BE2C (cell line): ENCODE results near the gene HAGHL.

Experiments
- DNase-seq: peaks from one replicate; pipeline ENCODE4 v3.0.0-alpha.2; 2020
- H3K27me3 ChIP-seq: fragments of 250-450 bp; sonication (Bioruptor Pico); 2 replicates; pipeline ENCODE4 v1.5.1; 2020; ENCODE audit warnings: mild to moderate bottlenecking
- H3K36me3 ChIP-seq: fragments of 250-450 bp; sonication (Bioruptor Pico); 2 replicates; pipeline ENCODE4 v1.5.1; 2020; ENCODE audit warnings: mild to moderate bottlenecking
- H3K4me1 ChIP-seq: fragments of 250-450 bp; sonication (Bioruptor Pico); 2 replicates; pipeline ENCODE4 v1.5.1; 2020
- H3K4me3 ChIP-seq: 2 replicates; pipeline ENCODE4 v1.5.1; 2011; ENCODE audit warnings: low read depth, low read length
- H3K9me3 ChIP-seq: fragments of 250-450 bp; sonication (Bioruptor Pico); 2 replicates; pipeline ENCODE4 v1.5.1; 2020
- TF ChIP-seq, protein P1 (sequence below): IDR thresholded peaks from 2 replicates; pipeline ENCODE4 v1.5.1; 2012; ENCODE audit warnings: mild to moderate bottlenecking, low read depth, low read length

Gene HAGHL

DNA sequence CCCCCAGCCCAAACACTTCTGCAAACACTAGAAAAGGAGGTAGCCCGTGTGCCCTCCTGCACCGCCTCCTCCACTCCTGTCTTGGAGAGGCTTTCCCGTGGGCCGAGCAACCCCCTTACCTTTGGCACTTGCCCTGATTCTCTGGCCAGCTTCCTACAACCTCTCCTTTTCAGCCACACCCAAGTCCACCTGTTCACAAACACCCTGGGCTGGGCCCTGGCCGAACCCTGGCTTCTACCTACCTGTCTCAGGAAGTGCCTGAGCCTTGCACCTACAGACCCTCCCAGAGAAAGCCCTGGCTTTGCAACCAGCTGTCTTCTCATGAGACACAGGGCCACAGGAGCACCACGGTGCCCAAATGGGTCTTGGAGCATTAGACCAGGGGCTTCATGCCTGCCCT, 8.0 kb upstream of the HAGHL start:
- DNase-seq: no peak
- H3K9me3 ChIP-seq: no peaks in the 10 kb centered on the region
- no peak overlapping the region for H3K4me3 ChIP-seq
- TF ChIP-seq, protein P1, sequence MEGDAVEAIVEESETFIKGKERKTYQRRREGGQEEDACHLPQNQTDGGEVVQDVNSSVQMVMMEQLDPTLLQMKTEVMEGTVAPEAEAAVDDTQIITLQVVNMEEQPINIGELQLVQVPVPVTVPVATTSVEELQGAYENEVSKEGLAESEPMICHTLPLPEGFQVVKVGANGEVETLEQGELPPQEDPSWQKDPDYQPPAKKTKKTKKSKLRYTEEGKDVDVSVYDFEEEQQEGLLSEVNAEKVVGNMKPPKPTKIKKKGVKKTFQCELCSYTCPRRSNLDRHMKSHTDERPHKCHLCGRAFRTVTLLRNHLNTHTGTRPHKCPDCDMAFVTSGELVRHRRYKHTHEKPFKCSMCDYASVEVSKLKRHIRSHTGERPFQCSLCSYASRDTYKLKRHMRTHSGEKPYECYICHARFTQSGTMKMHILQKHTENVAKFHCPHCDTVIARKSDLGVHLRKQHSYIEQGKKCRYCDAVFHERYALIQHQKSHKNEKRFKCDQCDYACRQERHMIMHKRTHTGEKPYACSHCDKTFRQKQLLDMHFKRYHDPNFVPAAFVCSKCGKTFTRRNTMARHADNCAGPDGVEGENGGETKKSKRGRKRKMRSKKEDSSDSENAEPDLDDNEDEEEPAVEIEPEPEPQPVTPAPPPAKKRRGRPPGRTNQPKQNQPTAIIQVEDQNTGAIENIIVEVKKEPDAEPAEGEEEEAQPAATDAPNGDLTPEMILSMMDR: no peak
- peaks cover 22% of the 10 kb centered on the region for H3K4me1 ChIP-seq
- H3K36me3 ChIP-seq: peaks cover 23% of the 10 kb centered on the region
- H3K27me3 ChIP-seq: no peaks in the 10 kb centered on the region

DNA sequence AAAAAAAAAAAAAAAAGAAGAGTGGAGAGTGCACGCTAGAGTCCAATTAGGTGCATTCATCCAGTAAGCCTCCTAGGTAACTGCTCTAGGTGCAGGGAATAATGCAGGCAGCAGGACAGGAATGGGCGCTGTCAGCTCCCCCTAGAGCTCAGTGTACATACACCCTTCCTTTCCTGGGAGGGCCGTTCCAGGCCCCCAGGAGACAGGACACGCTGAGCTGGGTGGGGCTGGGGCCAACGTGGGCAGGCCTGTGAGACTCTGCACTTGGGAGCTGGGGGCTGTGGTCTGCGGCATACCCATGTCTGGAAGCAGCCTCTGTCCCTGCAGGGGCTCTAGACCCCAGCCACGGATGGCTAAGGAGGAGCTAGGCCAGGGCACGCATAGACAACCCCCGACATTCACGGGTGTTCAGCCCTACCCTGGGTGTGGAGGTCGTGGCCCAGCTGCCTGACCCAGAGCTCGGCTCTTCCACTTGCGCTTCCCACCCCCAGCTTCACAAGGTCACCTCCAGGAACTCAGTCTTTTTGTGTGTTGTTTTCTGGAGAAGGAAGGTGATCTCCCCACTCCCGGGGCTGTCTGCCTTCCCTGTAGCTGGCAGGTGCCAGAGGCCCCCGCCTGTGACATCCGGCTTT, 7.0 kb upstream of the HAGHL start:
- Histone ChIP-seq H3K4me1 (peaks cover 17% of the 10 kb centered on the region), H3K4me3 (peak overlapping the region; percentile 79), H3K36me3 (peaks cover 23% of the 10 kb centered on the region), H3K27me3 (no peaks in the 10 kb centered on the region), H3K9me3 (no peaks in the 10 kb centered on the region)
- DNase-seq: peak; percentile 60
- TF ChIP-seq, protein P1: peak; percentile 45

DNA sequence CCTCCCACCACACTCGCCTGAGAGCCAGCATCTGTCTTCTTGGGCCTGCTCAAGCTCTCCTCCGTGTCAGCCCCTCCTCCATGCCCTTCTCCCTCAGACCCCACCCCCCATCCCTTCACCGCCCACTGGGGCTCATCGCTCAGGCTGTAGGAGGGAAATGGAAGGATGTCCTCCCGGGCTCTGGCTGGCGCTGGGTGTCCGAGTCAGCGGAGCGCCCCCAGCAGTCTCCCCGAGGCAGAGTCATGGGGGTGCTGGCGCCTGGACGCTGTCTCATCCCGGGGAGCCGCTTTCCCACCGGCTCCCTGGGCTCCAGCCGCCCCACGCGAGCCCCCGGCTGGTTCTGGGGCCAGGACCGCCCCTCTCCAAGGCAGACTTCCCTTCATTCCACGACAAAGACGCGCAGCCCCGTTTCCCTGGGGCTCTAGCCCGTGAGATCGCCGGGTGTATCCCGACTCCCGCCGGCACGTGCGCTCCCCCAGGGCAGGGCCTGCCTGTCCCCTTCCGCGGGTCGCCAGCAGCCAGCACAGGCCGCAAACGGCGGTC, 6.4 kb upstream of the HAGHL start:
- peaks cover 23% of the 10 kb centered on the region for H3K36me3 ChIP-seq
- peak; percentile 89 for DNase-seq
- H3K4me1 ChIP-seq: peaks cover 17% of the 10 kb centered on the region
- TF ChIP-seq, protein P1: 0 out of 2 replicates have a peak, but pooled peaks have one; percentile 7
- no peaks in the 10 kb centered on the region for H3K27me3 ChIP-seq
- H3K9me3 ChIP-seq: no peaks in the 10 kb centered on the region
- peak overlapping the region; percentile 79 for H3K4me3 ChIP-seq

DNA sequence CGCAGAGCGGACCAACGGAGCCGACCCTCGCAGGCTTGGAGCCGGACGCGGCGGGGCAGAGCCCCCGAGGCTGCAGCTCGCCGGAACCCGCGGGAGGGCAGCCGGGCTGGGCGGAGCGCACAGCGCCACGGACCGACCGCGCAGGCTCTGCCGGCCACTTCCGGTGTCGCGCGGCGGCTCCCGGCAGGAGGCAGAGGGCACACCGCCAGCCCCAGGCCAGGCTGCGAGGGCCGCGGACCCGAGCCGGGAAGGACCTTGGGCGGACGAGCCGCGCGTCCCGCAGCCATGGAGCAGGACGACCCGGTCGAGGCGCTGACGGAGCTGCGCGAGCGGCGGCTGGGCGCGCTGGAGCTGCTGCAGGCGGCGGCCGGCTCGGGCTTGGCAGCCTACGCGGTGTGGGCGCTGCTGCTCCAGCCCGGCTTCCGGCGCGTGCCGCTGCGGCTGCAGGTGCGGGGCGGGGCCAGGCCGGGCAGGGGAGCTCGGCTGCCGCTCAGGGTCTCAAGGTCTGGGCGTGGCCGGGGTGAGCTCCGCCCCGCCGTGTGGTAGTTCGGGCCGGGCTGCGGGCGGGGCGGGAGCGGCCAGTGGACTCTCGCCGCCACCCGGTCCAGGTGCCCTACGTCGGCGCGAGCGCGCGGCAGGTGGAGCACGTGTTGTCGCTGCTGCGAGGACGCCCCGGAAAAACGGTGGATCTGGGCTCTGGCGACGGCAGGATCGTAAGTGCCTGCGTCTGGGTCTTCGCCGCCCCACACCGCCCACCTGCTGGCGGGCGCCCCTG, 5.7 kb upstream of the HAGHL start, which contains the start of gene ANTKMT:
Gene ANTKMT (plus strand): TSS at position 157 of the 775 bp plus-strand sequence. CDS start 129 bp downstream, at position 286.
- Histone ChIP-seq H3K27me3 (no peaks in the 10 kb centered on the region), H3K4me3 (peak within 1 kb of the TSS; percentile 79), H3K4me1 (peaks cover 20% of the 10 kb centered on the region), H3K9me3 (no peaks in the 10 kb centered on the region), H3K36me3 (peaks cover 23% of the 10 kb centered on the region)
- DNase-seq: peak; percentile 93
- TF ChIP-seq, protein P1: no peak

DNA sequence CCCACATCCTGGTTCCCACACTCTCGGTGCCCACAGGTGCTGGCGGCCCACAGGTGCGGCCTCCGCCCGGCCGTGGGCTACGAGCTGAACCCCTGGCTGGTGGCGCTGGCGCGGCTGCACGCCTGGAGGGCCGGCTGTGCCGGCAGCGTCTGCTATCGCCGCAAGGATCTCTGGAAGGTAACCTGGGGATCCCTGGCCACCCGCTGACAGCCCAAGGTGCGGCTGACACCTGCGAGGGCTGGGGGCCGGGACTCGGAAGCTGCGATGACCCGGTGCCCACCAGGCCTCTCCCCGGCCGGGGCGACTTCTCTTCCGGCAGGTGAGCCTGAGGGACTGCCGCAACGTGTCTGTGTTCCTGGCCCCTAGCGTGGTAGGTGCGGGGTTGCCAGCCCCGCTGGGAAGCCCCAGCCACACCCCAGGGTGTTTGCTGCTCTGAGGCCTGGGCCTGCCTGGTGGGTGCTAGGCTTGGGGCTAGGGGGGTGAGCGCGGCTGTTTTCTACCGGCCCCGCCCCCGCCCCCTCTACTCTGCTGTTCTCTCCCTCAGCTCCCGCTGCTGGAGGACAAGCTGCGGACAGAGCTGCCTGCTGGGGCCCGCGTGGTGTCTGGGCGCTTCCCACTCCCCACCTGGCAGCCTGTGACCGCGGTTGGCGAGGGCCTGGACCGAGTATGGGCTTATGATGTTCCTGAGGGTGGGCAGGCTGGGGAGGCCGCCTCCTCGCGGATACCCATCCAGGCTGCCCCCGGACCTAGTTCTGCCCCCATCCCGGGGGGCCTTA, 5.0 kb upstream of the HAGHL start:
- peaks cover 19% of the 10 kb centered on the region; the same call in 1 of the 2 replicates for H3K36me3 ChIP-seq
- H3K4me3 ChIP-seq: peak overlapping the region; percentile 79
- TF ChIP-seq, protein P1: no peak
- DNase-seq: no peak
- no peaks in the 10 kb centered on the region for H3K27me3 ChIP-seq
- peaks cover 18% of the 10 kb centered on the region for H3K4me1 ChIP-seq
- H3K9me3 ChIP-seq: no peaks in the 10 kb centered on the region
